HG03039 (cell line): ENCODE measurements around the gene PELI3.

Source experiments
- ATAC-seq: cut with Tn5 transposase; IDR thresholded peaks from one replicate; pipeline ENCODE4 v1.9.1; 2021; ENCODE audit warnings: mild to moderate bottlenecking, moderate library complexity; ENCODE audit not compliant: unreplicated experiment

Gene PELI3

DNA sequence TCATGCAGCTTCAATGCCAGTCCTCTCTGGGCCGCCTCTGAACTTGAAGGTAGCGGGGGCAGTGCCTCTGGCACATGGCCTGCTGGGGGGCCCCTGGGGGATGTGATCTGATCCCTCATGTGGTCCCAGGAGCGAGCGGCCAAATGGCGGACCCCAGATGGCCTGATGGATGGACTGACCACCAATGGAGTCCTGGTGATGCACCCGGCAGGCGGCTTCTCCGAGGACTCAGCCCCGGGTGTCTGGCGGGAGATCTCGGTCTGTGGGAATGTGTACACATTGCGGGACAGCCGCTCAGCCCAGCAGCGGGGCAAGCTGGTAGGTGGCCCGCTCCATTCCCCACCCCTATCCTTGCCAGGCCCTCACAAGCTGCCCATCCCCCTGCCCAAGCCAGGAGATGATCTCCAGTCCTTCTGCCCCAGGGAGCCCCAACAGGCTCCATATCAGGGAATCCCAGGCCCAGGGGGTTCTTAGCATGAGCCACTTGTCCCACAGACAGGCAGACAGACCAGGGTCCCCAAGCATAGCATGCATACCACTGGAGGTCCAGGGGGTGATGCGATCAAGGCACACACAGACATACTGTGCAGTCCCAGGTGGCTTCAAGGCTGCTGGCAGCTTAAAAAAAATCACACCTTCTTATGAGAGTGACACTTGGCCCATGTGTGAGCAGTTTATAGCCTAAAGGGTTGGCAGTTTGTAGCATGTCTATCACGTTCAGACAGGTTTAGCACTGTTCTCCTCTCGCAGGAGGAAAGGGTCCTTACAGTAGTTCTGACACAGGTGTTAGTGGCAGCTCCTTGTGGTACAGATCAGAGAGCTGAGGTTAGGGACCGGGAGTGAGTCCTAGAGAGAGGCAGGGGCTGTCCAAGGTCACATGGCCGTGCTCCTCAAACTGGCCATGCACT lies 7.2 kb downstream of the PELI3 start:
- ATAC-seq = no peak

DNA sequence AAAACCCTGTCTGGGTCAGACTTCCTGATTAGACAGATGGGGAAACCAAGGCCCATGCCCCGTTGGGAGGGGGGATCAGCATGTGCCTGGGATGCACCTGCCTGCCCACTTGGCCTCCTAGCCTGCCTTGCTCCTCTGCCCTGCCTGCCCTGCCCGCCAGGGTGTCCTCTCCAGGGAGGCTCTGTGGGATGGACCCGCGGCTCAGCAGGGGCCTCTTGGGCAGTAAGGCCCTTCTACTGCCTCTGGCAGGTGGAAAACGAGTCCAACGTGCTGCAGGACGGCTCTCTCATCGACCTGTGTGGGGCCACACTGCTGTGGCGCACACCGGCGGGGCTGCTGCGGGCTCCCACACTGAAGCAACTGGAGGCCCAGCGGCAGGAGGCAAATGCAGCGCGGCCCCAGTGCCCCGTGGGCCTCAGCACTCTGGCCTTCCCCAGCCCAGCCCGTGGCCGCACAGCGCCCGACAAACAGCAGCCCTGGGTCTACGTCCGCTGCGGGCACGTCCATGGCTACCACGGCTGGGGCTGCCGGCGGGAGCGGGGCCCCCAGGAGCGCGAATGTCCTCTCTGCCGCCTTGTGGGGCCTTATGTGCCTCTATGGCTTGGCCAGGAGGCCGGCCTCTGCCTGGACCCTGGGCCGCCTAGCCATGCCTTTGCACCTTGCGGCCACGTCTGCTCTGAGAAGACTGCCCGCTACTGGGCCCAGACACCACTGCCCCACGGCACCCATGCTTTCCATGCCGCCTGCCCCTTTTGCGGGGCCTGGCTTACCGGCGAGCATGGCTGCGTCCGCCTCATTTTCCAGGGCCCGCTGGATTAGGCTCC lies 8.9 kb downstream of the PELI3 start:
- no peak for ATAC-seq

DNA sequence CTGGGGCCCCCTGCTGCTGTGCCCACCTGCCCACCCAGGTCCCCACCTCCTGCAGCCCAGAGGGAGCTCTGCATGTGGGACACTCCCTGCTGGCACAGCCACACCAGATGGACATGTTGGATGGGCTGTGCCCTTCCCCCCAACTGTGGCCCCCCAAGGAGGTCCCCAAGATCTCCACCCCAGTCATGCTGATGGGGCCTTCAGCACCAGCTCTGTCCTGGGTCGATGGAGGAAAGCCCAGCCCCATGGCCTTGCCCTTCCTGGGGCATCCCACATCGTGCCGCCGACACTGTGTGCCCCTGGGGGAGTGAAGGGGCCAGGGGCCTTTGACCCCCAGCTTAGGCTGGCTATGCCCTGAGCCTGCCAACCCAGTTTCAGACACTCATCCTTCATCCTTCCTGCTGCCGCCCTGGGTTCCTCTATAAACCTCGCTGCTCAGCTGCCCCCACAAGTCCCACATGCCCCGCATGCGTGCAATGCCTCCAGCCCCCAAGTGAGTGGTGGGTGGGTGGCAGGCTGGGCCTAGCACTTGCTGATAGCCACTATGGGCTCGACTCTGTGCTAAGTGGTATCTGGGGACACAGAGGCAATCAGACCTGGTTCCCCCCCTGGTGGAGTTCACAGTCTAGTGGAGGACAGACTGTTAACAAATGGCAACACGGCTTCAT lies 9.6 kb downstream of the PELI3 start:
- ATAC-seq = no peak

DNA sequence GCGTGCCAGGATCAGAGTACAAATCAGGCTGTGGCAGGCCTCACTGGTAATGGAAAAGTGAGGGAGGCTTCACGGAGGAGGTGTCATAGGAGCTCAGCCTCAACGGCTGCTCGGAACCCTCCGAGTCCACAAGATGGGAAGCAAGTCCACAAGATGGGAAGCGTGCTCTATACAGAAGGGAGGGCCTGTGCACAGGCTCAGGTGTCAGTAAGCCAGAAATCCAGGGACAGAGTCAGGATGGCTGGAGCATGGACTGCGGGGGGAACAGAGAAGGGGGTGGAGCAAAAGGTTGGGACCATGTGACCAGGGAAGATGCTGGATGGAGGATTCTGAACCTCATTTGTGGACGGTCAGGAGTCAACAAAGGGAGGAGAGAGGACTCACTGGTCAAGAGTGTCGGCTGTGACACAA lies 10.1 kb downstream of the PELI3 start:
- no peak for ATAC-seq

DNA sequence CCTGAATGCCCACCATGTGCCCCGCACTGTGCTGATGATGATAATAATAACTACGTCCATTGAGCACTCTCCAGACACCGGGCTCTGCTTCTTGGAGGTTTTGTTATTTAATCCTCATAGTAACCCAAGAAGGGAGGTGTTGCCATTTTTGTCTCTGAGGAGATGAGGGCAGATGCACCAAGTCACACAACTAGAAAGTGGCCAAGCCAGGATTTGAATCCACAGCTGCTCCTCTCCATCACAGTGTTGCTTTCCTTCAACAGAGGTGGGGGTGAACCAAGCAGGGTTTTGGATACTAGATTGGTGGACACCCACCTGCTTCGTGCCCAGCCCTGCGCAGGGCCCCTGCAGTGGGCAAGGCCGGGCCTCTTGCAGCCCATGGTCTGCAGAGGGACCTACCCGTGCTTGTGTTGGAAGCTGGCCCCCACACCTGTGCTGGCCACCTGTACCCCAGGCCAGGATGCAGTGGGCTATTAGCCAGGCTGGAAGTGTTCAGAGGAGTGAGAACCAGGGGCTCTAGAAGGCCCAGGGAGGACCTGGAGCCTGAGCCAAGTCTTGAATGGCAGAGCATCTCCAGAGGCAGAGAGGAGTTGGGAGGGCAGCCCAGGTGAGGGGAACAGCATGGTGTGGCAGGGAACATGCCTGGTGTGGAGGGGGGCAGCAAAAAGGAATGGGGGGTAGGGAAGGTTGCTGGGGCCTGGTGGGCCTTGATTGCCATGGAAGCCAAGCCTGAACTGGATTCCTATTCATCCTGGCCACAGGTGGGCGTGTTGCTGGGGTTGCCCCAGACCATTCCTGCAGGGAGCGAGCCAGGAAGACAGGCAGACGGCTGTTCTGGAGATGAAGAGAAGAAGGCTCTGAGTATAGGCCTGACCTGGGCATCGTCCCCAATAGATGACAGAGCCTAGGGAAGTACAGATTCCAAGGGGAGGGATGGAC lies 10.8 kb downstream of the PELI3 start:
- ATAC-seq = no peak

DNA sequence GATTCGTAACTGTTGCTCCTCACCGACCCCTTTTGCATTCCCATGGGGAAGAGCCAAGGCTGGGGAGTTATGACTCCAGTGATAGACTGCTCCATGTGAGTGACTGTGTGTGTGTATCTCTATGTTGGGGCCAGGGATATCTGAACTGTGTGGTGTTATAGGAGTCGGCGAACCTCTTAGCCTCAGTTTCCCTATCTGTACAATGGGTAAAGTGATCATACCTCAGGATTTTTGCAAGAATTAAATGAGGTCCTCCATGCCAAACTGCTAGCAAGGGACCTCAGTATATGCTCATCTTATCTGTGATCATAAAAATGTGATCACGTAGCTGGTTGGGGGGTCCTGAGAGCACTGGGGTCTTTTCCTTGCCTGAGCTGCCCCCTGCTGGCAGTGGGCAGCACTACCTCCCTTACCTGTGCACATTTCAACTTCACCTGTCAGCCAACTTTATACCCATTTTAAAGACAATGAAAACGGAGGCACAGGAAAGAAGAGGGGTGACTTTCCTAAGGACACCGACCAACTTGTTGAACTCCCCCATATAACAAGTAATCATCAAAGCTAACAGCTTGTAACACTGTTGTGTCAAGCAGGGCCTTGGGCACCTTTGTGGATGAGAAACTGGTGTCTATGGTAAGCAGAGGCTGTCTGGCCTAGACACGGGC lies 12.2 kb downstream of the PELI3 start:
- ATAC-seq = no peak

DNA sequence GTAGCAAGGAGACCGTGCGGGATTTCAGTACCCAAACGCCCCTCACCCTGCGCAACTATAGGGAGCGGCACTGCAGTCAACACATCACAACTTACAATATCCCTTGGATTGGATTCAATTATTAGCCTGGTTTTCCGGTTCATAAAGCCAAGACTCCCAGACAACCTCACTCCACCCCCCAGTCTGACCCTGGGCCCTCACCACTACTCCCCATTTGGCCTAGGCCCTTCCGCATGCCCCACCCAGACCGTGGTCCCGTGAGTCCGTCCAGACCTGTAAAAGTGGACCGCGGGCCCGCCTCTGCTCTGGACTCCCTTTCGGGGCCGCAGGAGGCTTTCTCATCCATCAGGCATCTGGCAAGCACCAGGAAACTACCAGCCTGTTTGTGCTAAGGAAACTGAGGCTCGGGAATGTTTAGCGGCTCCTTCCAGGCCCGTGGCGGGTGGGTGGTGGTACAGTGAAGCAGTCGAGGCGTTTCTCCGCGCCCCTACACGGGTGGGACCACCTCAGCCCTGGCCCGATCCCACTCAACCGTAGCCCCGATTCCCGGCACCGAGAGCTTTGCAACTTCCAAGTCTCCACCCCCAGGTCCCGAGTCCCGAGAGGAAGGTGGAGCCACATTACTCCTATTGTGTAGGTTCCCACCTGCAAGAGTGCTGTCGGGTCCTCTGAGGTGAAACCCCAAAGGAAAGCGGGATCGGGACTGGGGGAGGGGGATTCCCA lies 12.8 kb downstream of the PELI3 start:
- ATAC-seq = peak; percentile 12

DNA sequence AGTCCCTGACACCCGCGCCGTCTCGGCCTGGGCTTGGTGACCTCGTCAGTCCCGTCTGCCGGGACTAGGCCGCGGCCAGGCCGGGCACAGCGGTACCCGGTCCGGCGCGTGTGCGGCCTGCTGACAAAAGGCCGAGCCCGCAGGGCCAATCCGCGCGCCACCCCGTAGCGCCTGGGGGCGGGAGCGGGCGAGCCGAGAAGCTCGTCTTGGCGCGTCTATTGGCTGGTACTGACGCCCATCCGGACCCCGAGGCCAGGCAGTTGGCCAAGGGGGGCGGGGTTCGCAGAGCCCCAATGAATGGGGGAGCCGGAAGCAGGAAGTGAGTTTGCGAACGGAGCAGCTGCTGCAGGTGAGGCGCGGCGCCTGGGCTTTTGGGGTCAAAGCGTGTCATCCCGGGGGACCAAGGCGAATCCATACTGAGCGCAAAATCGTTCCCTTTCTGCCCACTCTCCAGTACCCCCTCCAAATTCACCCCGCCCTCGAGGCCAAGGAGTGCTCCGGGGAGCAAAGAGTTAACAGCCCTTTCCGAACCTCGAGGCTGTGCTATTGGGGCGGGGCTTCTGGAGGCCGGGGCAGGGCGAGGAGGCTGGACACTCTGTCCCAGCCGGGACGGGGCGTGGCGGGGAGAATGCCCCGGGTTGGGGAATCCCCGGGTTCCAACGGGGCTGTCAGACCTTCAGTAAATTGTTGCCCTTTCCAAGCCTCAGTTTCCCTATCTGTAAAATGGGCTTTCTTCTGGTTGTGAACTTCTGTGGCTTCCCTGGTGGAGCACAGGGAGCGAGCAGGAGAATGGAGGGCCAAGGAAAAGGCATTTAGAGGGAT lies 13.6 kb downstream of the PELI3 start, which contains the start of gene DPP3:
TSS of gene DPP3 (plus strand) at position 318 of the 822 bp plus-strand sequence. CDS start 1,767 bp downstream, outside the sequence.
- peak; percentile 85 for ATAC-seq

DNA sequence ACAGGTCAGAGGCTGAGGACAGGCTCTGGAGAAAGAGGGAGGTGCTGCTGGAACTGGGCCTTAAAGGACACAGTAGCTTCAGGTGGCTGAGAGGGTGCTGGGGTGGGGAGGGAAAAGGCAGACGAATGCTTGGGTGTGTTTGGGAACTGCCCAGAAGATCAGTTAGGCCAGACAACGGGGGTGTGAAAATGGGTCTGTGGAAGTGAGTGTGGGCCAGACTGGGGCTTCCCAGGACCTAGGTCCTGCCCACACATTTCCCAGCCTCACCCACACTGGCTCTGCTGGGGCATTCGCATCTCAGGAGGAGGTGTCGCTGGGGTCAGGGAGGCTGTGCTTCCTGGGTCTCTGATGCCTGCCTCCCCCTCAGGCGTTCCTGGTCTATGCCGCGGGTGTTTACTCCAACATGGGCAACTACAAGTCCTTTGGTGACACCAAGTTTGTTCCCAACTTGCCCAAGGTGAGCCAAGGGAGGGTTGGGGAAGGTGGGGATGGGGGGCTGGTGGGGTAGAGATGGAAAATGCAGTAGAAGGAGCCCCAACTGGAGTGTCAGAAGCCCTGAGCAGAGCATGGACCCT lies 18.2 kb downstream of the PELI3 start:
- no peak for ATAC-seq

DNA sequence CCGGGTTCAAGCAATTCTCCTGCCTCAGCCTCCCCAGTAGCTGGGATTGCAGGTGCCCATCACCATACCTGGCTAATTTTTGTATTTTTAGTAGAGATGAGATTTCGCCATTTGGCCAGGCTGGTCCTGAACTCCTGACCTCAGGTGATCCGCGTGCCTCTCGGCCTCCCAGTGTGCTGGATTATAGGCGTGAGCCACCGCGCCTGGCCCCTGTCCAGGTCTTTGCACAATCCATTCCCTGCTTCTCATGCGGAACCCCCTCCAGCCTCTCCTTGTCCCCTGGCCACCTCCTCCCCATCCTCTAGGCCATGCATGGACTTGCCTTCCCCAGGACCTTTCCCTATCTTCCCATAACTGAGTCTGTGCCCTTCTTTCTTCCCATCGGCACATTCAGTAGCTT lies 22.3 kb downstream of the PELI3 start:
- ATAC-seq = no peak

DNA sequence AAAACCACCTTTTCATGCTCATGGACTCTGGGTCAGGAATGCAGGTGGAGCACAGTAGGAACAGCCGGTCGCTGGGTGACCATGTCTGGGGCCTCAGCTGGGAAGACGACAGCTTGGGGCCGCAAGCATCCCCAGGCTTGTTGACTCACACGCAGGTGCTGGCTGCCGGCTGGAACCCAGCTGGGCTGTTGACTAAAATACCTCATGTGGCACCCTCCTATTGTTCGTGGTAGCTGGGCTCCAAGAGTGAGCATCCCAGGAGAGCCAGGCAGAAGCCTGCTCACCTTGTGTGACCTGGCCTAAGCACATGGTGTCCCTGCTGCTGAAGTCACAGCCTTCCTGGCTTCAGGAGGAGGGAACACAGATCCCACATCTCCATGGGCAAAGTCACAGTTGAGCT lies 22.9 kb downstream of the PELI3 start:
- ATAC-seq = no peak

DNA sequence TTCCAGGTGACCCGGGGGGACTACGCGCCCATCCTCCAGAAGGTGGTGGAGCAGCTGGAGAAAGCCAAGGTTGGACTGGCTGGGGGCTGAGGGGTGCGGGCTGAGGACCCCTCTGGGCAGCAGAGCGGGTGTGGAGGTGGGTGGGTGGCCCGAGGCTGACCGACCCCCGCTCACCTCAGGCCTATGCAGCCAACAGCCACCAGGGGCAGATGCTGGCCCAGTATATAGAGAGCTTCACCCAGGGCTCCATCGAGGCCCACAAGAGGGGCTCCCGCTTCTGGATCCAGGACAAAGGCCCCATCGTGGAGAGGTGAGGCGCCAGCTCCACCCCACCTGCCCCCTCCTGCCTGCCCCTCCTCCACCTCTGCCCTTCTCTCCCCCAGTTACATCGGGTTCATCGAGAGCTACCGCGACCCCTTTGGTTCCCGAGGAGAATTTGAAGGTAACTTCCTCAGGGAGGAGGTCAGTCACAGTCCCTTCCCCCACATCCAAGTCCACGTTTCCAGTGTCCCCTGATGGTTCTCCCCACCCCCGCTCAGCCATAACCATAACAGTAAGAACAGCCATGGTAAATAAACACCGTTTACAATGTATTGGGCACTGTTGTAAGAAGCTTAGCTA lies 24.7 kb downstream of the PELI3 start:
- no peak for ATAC-seq

DNA sequence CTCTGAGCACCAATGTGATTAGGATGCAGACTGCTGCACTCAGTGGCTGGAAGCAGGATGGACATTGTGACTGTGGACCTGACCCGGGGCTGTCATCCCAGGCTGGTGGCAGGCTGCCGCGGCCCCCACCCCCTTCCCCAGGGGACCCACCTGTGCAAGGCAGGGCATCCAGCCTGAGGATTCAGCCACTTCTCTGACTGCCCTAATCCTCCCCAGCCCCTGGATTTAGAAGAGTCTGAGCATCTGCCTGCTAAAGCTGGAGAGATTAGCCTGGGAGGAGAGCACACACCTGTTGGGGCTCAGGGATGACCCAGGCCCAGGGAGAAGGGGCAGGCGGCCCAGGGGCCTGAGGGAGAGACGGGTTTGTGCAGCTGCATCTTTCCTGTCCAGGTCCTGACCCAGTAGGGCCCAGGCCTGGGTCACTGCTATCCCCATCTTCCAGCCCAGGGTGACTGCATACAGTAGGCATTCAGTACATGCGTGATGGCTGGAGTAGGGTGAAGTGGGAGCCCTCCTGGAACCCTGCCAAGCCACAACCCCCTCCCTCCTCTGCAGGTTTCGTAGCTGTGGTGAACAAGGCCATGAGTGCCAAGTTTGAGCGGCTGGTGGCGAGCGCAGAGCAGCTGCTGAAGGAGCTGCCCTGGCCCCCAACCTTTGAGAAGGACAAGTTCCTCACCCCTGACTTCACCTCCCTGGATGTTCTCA lies 25.6 kb downstream of the PELI3 start:
- no peak for ATAC-seq

DNA sequence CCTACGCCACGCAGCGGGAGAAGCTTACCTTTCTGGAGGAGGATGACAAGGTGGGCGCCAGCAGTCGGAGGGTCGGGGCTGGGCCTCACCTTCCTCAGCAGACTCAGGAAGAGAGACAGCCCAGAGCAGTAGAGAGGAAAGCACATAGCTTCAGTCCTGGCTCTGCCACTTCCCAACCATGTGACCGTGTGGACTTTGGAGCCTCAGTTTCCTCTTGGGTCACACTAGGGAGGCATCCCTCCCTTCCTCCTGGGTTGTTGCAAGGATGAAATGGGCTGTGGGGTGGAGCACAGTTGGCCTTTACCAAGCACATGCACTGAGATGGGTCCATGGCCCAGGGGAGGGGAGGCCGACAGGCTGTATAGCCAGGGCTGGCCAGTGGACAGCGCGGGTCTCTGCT lies 26.4 kb downstream of the PELI3 start:
- ATAC-seq = no peak

DNA sequence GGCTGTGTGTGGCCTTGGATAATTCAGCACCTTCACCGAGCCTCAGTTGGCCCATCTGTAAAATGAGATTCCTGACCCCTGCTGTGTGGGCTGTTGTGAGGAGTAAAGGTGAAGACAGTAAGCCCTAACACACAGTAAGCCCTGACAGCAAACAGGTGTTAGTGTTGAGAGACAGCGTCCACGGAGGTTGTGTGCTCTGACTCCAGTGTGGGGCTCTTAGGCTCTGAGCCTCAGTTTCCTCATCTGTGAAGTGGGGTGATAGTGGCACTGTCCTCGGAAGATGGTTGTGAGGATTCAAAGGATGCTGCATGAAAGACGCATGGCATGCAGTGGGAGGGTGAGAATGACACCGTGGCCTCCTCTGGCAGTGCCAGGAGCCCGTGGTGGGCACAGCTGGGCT lies 27.8 kb downstream of the PELI3 start:
- no peak for ATAC-seq

DNA sequence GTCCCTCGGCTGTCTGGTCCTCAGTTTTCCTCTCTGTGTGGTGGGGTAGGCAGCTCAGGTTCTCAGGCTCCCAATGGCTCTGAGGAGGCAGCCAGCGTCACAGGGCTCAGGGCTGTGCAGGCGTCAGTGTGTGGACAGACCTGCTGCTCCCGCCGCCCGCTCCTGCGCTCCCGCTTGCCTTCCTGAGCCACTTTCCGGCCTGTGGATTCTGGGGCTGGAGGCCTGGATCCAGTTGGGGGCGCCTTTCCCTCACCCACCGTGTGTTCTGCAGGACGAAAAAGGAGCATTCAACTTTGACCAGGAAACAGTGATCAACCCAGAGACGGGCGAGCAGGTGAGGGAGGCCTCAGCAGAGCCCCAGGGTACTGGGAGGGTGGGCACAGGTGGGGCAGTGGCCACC lies 28.2 kb downstream of the PELI3 start:
- no peak for ATAC-seq

DNA sequence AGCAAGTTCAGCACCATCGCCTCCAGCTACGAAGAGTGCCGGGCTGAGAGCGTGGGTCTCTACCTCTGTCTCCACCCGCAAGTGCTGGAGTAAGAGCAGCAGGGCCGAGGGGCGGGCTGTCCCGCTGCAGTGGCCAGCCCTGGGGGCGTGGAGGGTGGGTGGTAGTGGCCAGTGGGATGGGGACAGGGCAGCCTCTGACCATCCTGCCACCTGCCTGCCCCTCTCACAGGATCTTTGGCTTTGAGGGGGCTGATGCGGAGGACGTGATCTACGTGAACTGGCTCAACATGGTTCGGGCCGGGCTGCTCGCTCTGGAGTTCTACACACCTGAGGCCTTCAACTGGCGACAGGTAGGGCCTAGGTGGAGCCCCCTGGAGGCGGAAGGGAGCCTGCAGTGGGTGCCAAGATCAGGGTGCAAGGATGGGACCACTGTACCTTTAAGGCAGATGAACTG lies 28.7 kb downstream of the PELI3 start:
- no peak for ATAC-seq
